ENCODE measurements around the gene OR6C76. TPM values are rescaled to one million over a fixed set of nuclear protein-coding genes. Genes with fewer than 3 reads are reported as not detected.
"Not testable (repeated sequence)": the region's sequence is repeated elsewhere in the genome, so short reads cannot be mapped to it uniquely, and the experiment has no call there.

OR6C76 gene
- total RNA-seq (2014; rRNA removed; shearing (Covaris generic); ENCODE audit: low replicate concordance) = not detected in 2 replicates

DNA sequence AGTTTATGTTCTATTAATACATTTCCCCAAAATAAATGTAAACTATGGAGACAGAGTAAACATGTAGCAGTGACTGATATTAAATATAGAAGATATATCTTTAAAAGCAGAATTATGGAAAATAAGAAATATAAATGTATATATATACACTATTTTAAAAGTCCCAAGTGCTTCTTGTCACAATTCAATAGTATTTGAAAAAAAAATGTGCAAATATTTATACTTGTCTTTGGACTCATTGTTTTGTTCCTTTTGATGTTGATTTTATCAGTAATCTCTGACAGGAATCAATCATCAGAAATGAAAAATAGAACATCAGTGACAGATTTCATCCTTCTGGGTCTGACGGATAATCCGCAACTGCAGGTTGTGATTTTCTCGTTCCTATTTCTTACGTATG lies at the start of gene OR6C76:
Gene OR6C76 (plus strand): TSS at position 301 of the 400 bp plus-strand sequence. CDS start 0 bp downstream, at position 301.
- no peak within 1 kb of the TSS for H3K4me3 ChIP-seq
- no peaks in the 10 kb centered on the region for H3K27me3 ChIP-seq
- DNase-seq = no peak
- H3K36me3 ChIP-seq = no peaks in the 10 kb centered on the region
- no peaks in the 10 kb centered on the region for H3K9me3 ChIP-seq

GRCh38 chr12:55385891-55386290 lies 40.2 kb upstream of the OR6C76 start:
- Histone ChIP-seq H3K9me3 (no peaks in the 10 kb centered on the region), H3K36me3 (no peaks in the 10 kb centered on the region), H3K27me3 (no peaks in the 10 kb centered on the region), H3K4me3 (no peak overlapping the region)
- DNase-seq = no peak

DNA sequence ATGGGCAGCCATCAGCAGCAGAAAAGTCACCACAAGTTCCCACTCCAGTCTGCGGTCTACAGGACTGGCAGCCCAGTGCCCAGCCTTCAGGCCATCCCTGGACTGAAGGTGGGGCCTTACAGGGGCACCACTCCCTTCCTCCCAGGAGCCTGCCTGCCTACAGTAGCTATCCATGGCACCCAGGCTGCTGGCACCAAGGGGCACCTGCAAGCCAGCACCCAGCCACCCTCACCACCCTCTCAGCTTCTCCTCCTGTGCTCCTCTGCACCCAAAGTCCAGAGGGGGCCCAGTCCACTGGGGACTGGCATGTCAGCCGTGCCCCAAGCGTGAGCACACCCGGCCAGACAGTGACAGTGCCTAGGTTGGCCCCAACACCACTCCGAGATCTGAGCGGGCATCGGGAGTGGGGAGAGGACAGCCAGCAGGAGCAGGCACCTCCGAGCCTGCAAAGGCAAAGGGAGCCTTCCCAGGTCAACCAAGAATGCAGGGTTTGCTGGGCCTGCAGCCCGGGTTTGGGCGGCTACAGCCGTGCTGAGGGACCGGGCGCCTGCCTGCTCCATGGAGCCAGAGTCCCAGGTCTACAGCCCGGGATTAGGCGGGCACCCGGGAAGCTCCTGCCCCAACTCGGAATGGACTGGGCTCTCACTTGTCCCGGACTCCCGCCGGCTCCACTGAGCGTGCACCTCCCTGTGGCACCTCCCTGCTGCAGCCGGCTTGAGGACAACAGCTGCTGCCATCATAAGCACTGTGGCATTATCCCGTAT lies 33.8 kb upstream of the OR6C76 start:
- Histone ChIP-seq H3K36me3 (no peaks in the 10 kb centered on the region), H3K4me3 (no peak overlapping the region), H3K9me3 (no peaks in the 10 kb centered on the region), H3K27me3 (no peaks in the 10 kb centered on the region)
- DNase-seq = no peak

- Histone ChIP-seq H3K36me3 (no peaks in the 10 kb centered on the region), H3K9me3 (no peaks in the 10 kb centered on the region)
Observed at GRCh38 chr12:55396326-55396725, 29.7 kb upstream of the OR6C76 start.

DNA sequence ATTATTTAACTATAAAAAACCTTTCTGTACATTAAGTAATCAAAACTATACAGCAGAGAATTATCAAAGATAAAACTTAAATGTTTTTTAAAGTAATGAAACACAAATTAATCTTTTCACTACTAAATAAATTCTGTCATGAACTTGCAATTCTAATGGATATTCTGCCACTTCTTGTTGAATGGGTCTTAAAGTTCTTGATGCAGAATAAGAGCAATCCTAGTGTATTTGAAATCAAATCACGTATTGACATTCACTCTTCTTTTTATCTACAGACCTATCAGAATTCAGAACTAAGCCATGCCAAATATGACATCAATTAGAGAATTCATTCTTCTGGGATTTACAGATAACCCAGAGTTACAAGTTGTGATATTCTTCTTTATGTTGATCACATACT lies 25.8 kb upstream of the OR6C76 start, which contains the start of gene OR6C65:
Gene OR6C65 (plus strand): TSS at position 301 of the 400 bp plus-strand sequence. CDS start 0 bp downstream, at position 301.
- Histone ChIP-seq H3K27me3 (no peaks in the 10 kb centered on the region), H3K9me3 (peaks cover 3% of the 10 kb centered on the region; the same call in 1 of the 2 replicates), H3K4me3 (no peak within 1 kb of the TSS), H3K36me3 (no peaks in the 10 kb centered on the region)
- no peak for DNase-seq

More at GRCh38 chr12:55396326-55396725, 29.7 kb upstream of the OR6C76 start:
- H3K27me3 ChIP-seq = no peaks in the 10 kb centered on the region
- no peak overlapping the region for H3K4me3 ChIP-seq
- no peak for DNase-seq

- H3K9me3 ChIP-seq = peaks cover 13% of the 10 kb centered on the region
- no peaks in the 10 kb centered on the region for H3K36me3 ChIP-seq
- DNase-seq = no peak
- no peak overlapping the region for H3K4me3 ChIP-seq
- H3K27me3 ChIP-seq = no peaks in the 10 kb centered on the region
Observed at GRCh38 chr12:55407866-55408265, 18.2 kb upstream of the OR6C76 start.

- H3K9me3 ChIP-seq, H3K36me3 ChIP-seq, H3K4me3 ChIP-seq, DNase-seq, H3K27me3 ChIP-seq: not testable (repeated sequence)
Observed at GRCh38 chr12:55409133-55409532, 16.9 kb upstream of the OR6C76 start.

- not testable (repeated sequence) for H3K4me3 ChIP-seq, H3K36me3 ChIP-seq, H3K27me3 ChIP-seq, DNase-seq, H3K9me3 ChIP-seq
Observed at GRCh38 chr12:55412138-55412537, 13.9 kb upstream of the OR6C76 start.

DNA sequence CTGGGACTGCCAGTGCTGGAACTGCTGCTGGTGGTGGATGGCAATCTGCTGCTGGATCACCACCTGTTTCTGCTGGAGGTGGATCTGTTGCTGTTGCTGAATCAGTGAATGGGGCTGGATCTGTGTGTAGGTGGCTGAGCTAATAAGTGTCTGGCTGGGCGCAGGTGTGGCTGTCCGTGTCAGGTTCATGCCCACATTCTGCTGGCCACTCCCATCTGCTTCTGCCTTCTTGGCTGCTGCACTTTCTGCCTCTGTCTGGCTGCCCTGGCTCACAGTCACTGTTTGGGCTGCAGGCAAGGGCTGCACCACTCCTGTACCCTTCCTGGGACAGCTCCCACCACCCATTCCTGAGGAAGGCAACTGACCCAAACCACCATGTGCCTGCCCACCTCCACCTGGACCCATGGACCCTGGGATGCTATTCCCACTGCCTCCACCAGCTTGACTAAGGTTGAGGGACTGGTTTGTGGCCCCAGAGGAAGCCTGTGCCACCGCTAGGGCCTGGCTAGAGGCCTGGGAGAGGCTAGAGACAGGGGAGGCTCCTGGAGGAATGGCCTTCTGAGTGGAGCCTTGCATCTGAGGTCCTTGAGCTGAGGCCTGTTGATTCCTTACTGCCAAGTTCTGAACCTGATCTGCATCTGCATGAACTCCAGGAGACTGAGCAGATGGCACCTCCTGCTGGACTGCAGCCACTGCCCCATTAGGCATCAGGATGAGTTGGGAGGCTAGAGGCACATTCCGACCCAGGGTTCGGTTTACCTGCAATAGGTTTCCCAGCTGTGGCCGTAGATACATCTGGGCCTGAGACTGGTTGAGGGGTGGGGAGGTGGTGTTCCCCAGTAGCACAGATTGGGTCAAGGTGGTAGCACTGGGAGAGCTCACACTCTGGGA lies 12.3 kb upstream of the OR6C76 start:
- H3K36me3 ChIP-seq, H3K4me3 ChIP-seq, H3K27me3 ChIP-seq, H3K9me3 ChIP-seq, DNase-seq: not testable (repeated sequence)

- not testable (repeated sequence) for H3K36me3 ChIP-seq, H3K27me3 ChIP-seq, DNase-seq, H3K4me3 ChIP-seq, H3K9me3 ChIP-seq
Observed at GRCh38 chr12:55414396-55414823, 11.6 kb upstream of the OR6C76 start.

GRCh38 chr12:55414889-55415288 lies 11.2 kb upstream of the OR6C76 start:
- not testable (repeated sequence) for H3K4me3 ChIP-seq, DNase-seq, H3K27me3 ChIP-seq, H3K36me3 ChIP-seq, H3K9me3 ChIP-seq

GRCh38 chr12:55416961-55417360 lies 9.1 kb upstream of the OR6C76 start:
- H3K9me3 ChIP-seq = no peaks in the 10 kb centered on the region; the same call in 1 of the 2 replicates
- no peak for DNase-seq
- no peaks in the 10 kb centered on the region for H3K27me3 ChIP-seq

DNA sequence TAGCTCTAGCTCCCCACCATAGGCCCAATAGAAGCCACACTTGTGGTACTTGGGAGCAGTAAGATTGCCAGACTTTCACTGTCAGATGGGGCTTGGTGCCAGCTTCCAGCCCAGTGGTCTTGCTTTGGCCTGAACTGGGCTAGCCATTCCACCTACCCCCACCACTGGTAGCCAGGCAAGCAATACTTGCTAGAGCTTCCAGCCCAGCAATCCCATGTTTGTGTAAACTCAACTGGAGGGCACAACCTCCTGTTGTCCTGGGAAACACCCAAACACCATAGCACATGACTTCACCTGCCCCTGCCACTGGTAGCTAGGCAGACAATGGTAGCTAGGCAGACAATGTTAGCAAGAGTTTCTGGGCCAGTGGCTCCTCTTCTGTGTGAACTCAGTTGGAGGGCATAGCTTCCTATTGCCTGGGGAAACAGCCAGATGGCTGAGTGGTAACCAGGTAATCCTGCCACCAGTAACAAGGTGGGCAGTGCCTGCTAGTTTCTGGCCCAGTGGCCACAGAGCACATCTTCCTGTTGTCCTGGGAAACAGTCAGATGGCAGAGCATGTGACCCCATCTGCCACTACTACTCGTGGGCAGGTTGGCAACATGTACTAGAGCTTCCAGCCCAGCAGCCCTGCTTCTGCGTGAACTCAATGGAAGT lies 5.6 kb upstream of the OR6C76 start:
- DNase-seq = no peak
- no peaks in the 10 kb centered on the region for H3K36me3 ChIP-seq
- H3K4me3 ChIP-seq = no peak overlapping the region

More at GRCh38 chr12:55416961-55417360, 9.1 kb upstream of the OR6C76 start:
- Histone ChIP-seq H3K4me3 (no peak overlapping the region), H3K36me3 (no peaks in the 10 kb centered on the region)

DNA sequence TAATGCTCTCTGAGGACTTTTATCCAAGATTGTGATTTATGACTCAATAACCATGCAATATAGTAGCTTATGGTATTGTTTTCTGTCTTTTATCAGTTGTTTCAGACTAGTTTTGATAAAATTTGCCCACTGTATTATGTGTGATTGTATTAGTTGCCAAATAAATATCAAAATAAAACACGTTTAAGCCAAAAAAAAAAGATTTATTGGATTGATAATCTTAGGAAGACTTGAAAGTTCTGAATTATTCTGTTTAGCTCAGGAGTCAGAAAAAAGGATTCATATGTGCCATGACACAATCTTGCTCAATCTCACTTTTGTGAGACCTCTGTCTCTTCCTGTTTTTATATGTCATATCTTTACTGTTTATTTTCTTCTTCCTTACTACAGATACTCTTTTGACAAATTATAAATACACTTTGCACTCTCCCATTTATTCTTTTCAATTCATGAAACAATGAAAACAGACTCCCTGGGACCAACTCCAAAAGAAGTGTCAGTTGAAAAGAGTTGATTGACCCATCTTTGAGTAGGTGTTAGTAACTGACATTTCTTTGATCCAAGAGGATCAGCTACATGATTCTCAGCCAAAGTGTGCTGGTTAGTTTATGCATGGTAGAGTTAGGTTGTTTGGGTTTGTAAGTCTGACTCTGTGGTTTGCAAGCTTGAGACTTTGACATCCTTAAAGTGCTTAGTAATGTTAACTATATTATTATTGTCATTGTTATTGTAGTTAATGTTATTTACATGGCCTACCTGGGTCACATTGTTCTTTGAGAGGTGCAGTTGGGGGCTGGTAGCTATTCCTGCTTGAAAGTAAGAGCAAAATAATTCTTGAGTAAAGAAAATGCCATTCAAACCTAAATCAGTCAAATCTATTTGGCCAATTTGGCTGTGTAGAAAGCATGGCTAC lies 2.5 kb downstream of the OR6C76 start:
- no peaks in the 10 kb centered on the region for H3K27me3 ChIP-seq
- no peak overlapping the region for H3K4me3 ChIP-seq
- H3K36me3 ChIP-seq = no peaks in the 10 kb centered on the region
- H3K9me3 ChIP-seq = no peaks in the 10 kb centered on the region
- no peak for DNase-seq

More for the DNA sequence above, 5.6 kb upstream of the OR6C76 start:
- no peaks in the 10 kb centered on the region for H3K27me3 ChIP-seq
- no peaks in the 10 kb centered on the region; the same call in 1 of the 2 replicates for H3K9me3 ChIP-seq

- not testable (repeated sequence) for H3K9me3 ChIP-seq, H3K27me3 ChIP-seq, H3K36me3 ChIP-seq, H3K4me3 ChIP-seq, DNase-seq
Observed at GRCh38 chr12:55441233-55441632, 15.2 kb downstream of the OR6C76 start.

DNA sequence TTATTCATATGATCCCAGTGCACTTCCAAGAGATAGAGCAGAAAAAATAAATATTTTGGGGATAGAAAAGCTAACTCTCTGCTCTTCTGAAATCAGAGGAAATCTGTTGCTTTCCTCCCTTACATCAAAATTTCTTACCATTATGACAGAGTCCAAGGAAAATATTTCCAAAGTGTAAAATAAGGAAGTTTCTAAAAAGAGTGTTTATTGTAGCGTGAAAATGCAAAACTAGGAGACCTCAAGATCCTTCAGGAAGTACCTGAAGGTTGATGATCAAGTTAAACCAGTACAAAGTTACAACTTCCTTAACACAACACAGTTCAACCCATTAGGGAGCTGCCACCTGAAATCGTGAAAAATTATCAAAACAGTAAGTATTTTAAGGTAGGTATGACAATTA lies 17.7 kb downstream of the OR6C76 start, which contains the start of gene OR6C2:
Gene OR6C2 (plus strand): TSS at position 301 of the 400 bp plus-strand sequence. CDS start 8,138 bp downstream, outside the sequence.
- no peaks in the 10 kb centered on the region for H3K9me3 ChIP-seq
- DNase-seq = no peak
- H3K36me3 ChIP-seq = no peaks in the 10 kb centered on the region
- H3K4me3 ChIP-seq = no peak within 1 kb of the TSS
- no peaks in the 10 kb centered on the region for H3K27me3 ChIP-seq

Data from MG63 (cell line).